ENCODE data around the gene ENTPD6. TPM values are rescaled to one million over a fixed set of nuclear protein-coding genes. Genes with fewer than 3 reads are reported as not detected.

ENTPD6 gene
- total RNA-seq, 1 donor from 2014 or later = 117 TPM

DNA sequence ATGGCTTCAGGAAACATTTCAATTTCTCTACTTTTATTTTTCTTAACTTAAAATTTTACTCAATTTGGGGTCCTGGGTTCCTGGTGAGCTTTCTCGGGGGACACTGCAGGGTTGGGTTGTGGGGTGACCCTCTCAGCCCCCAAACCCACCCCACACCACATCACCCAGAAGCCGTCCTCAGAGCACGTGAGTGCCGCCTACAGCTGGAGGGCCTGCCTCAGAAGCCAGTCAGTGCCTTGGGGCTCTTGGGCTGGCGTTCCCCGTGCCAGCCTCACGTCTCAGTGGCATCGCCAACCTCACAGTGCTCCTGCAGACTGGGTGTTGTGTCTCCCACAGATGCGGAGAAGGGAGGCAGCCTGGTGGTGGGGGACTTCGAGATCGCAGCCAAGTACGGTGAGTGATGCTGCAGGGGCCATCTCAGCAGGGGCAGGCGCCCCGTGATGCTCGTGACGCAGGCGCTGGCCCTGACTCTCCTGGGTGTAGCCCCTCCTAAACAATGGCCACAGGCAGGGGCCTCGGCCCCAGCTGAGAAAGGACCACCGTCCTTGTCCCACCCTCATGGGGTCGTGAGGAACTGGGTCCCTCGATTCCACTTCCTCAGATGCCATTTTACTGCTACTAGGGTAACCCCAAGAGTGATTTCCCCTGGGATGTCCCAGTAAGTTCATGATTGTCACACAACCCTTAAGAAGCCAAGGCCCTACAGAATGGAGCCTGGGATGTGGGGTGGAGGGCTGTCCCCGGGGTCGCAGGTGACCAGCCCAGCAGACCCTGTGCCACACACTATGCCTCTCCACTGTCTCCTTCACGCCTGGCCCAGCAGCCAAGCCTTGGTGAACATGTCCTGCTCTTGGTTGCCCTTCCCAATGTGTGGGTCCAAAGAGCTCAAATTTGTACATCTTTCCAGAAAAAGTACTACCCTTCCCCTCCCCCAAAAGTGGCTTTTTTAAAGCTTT lies 28.5 kb downstream of the ENTPD6 start:
- FAIRE-seq (no peak), DNase-seq (ENCODE audit: low read depth) (no peak)
- TF ChIP-seq, protein P1, sequence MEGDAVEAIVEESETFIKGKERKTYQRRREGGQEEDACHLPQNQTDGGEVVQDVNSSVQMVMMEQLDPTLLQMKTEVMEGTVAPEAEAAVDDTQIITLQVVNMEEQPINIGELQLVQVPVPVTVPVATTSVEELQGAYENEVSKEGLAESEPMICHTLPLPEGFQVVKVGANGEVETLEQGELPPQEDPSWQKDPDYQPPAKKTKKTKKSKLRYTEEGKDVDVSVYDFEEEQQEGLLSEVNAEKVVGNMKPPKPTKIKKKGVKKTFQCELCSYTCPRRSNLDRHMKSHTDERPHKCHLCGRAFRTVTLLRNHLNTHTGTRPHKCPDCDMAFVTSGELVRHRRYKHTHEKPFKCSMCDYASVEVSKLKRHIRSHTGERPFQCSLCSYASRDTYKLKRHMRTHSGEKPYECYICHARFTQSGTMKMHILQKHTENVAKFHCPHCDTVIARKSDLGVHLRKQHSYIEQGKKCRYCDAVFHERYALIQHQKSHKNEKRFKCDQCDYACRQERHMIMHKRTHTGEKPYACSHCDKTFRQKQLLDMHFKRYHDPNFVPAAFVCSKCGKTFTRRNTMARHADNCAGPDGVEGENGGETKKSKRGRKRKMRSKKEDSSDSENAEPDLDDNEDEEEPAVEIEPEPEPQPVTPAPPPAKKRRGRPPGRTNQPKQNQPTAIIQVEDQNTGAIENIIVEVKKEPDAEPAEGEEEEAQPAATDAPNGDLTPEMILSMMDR (IDR thresholded peaks at IDR 0.05; ENCODE audit: insufficient read depth, low read length, severe bottlenecking) = no peak
- Histone ChIP-seq H3K4me3 (ENCODE audit: low read depth, low read length) (no peak overlapping the region), H3K27me3 (ENCODE audit: control insufficient read depth, insufficient read depth, low read length) (no peaks in the 10 kb centered on the region), H3K36me3 (ENCODE audit: control insufficient read depth, insufficient read depth, low read length) (peaks cover 15% of the 10 kb centered on the region)

DNA sequence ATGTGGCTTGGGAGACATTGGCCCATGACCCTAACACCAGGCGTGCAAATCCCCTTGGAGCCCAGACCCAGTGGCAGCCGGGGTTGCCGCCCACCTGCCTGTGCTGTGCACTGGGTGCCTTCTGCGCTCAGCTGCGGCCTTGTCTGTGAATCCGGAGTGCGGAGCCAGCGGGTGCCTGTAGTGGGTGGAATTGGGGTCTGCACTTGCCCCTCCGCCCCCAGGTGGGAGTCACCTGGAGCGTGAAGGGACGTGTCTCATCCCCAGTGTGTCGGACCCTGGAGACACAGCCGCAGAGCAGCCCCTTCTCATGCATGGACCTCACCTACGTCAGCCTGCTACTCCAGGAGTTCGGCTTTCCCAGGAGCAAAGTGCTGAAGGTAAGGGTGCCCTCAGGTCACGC lies 29.4 kb downstream of the ENTPD6 start:
- Histone ChIP-seq H3K4me3 (ENCODE audit: low read depth, low read length) (no peak overlapping the region), H3K27me3 (ENCODE audit: control insufficient read depth, insufficient read depth, low read length) (no peaks in the 10 kb centered on the region), H3K36me3 (ENCODE audit: control insufficient read depth, insufficient read depth, low read length) (peaks cover 11% of the 10 kb centered on the region)
- TF ChIP-seq, protein P1 (IDR thresholded peaks at IDR 0.05; ENCODE audit: insufficient read depth, low read length, severe bottlenecking) = no peak
- no peak for FAIRE-seq
- DNase-seq (ENCODE audit: low read depth) = no peak

DNA sequence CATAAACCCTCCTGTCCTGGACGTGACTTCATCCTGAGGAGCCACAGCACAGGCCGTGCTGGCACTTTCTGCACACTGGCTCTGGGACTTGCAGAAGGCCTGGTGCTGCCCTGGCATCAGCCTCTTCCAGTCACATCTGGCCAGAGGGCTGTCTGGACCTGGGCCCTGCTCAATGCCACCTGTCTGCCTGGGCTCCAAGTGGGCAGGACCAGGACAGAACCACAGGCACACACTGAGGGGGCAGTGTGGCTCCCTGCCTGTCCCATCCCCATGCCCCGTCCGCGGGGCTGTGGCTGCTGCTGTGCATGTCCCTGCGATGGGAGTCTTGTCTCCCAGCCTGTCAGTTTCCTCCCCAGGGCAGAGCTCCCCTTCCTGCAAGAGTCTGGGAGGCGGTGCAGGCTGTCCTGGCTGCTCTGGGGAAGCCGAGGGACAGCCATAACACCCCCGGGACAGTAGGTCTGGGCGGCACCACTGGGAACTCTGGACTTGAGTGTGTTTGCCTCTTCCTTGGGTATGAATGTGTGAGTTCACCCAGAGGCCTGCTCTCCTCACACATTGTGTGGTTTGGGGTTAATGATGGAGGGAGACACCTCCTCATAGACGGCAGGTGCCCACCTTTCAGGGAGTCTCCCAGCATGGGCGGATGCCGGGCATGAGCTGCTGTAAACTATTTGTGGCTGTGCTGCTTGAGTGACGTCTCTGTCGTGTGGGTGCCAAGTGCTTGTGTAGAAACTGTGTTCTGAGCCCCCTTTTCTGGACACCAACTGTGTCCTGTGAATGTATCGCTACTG lies 30.3 kb downstream of the ENTPD6 start:
- peaks cover 9% of the 10 kb centered on the region for H3K36me3 ChIP-seq (ENCODE audit: control insufficient read depth, insufficient read depth, low read length)
- TF ChIP-seq, protein P1 (IDR thresholded peaks at IDR 0.05; ENCODE audit: insufficient read depth, low read length, severe bottlenecking) = no peak
- DNase-seq (ENCODE audit: low read depth) = no peak
- H3K27me3 ChIP-seq (ENCODE audit: control insufficient read depth, insufficient read depth, low read length) = no peaks in the 10 kb centered on the region
- H3K4me3 ChIP-seq (ENCODE audit: low read depth, low read length) = no peak overlapping the region
- FAIRE-seq = no peak

DNA sequence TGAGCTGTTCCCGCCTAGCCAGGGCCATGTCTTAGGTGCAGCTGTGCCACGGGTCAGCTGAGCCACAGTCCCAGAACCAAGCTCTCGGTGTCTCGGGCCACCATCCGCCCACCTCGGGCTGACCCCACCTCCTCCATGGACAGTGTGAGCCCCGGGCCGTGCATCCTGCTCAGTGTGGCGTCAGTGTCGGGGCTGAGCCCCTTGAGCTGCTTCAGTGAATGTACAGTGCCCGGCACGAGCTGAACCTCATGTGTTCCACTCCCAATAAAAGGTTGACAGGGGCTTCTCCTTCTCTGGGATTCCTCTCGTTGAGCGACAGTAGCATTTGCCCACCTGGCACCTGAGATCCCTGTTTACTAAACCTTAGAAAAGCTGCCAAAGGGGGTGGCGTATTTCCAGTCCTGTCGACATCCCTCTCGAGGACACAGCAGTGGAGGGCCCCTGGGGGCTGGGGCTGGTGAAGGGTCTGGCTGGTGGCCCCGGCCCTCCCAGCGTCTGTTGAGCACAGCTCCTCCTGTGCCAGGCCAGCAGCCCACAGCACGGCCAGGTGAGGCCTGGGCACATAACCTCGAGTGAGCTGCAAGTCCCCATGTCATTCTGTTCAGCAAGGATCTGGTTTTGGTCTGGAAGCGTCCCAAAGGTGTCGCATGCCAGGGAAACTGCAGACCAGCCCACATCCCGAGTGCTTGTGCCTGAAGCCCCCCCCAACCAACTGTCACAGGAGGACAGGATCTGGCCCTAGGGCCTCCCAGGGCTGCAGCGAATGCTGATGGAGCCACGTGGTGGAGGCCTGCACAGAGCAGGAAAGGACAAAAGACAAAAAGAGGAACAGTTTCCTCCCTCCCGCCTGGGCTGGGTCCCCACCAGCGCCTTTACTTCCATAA lies 31.2 kb downstream of the ENTPD6 start:
- H3K27me3 ChIP-seq (ENCODE audit: control insufficient read depth, insufficient read depth, low read length) = no peaks in the 10 kb centered on the region
- H3K4me3 ChIP-seq (ENCODE audit: low read depth, low read length) = no peak overlapping the region
- TF ChIP-seq, protein P1 (IDR thresholded peaks at IDR 0.05; ENCODE audit: insufficient read depth, low read length, severe bottlenecking) = no peak
- H3K36me3 ChIP-seq (ENCODE audit: control insufficient read depth, insufficient read depth, low read length) = peaks cover 7% of the 10 kb centered on the region
- DNase-seq (ENCODE audit: low read depth) = no peak
- no peak for FAIRE-seq

DNA sequence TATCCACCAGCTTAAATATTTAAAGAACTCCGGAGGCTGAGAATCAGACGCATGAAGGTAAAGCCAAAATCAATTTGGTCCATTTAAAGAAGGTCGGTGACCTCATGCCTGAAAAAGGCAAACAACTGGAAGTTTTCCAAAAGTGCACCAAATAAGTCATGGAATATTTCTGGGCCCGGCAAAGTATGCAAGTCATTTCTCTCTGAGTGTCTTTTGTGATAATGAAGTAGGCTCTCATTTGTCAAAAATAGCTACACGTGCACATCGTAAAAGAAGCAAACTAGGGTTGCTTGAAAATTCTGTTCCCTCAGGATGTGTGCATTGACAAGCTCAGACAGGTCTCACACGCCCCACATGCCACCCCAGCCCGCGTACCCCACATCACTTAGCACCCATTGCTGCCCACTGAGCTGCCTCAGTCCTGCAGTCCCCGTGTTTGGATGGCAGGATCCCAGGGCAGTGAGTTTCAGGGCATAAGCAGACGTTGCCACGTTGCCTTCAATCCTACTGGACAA lies 31.9 kb downstream of the ENTPD6 start:
- Histone ChIP-seq H3K36me3 (ENCODE audit: control insufficient read depth, insufficient read depth, low read length) (peaks cover 7% of the 10 kb centered on the region), H3K4me3 (ENCODE audit: low read depth, low read length) (no peak overlapping the region), H3K27me3 (ENCODE audit: control insufficient read depth, insufficient read depth, low read length) (no peaks in the 10 kb centered on the region)
- FAIRE-seq = peak; percentile 36
- TF ChIP-seq, protein P1 (IDR thresholded peaks at IDR 0.05; ENCODE audit: insufficient read depth, low read length, severe bottlenecking) = no peak
- DNase-seq (ENCODE audit: low read depth) = peak; percentile 75

Data from bronchial epithelial cell (primary cell).